HG02938 (cell line): ENCODE results near the gene CPLX4.
"Not testable (repeated sequence)": the region's sequence is repeated elsewhere in the genome, so short reads cannot be mapped to it uniquely, and the experiment has no call there.

Source experiments
- ATAC-seq: cut with Tn5 transposase; IDR thresholded peaks from one replicate; pipeline ENCODE4 v1.9.1; 2021; ENCODE audit warnings: mild to moderate bottlenecking, moderate library complexity; ENCODE audit not compliant: unreplicated experiment

Gene CPLX4

DNA sequence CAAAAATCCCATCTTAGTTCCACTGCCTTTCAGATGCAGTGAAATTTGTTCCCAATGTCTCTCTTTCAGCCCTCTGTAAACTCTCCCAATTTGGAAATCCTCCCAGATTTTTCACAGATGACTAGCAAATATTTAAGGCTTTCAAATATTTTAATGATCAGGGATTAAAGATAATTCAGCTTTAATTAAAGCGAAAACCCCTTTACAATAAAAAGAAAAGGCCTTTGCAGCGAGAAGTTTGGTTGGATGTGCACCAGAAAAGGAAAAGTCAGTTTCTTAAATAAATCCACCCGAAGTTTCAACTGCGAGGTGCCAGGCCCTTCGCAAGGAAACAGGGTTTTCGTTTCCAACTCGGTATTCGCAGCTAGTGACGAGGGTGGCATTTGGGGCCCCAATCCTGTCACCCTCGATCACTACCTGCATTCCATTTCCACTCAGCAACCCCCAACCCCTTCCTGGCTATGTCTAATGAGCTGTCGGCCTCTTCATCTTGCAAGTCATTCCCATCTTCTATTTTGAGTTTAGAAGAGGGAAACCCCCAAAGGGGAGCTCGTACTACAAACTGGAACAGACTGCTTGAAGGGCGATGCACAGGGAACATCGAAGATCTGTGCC is 46.7 kb downstream of the CPLX4 start:
- ATAC-seq = no peak

- no peak for ATAC-seq
Observed at GRCh38 chr18:59270689-59271257, 47.7 kb downstream of the CPLX4 start.

DNA sequence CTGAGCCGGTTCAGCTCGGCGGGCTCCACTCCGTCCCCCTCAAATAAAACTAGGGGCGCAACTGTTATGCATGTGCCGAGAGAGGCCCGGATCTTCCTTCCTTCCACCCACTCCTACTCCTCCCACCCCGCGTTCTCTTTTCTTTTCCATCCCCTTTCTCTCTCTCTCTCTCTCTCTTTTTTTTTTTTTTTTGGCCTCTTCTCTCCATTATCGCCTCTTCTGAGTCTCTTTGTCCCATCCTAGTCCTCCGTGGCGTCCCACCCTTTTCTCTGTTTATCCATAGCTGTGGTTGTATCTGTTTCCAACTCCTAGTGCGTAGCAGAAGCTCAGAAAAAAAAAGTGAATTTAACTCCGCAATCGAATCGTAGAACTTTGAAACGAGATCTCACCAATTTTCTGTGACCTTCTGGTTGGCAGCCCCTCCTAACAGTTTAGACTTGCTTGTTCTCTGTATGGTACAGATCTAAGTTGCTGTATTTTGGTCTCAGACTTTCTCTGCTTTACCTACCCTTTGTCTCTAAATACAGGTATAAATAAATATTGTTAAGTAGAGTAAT is 48.8 kb downstream of the CPLX4 start:
- no peak for ATAC-seq

DNA sequence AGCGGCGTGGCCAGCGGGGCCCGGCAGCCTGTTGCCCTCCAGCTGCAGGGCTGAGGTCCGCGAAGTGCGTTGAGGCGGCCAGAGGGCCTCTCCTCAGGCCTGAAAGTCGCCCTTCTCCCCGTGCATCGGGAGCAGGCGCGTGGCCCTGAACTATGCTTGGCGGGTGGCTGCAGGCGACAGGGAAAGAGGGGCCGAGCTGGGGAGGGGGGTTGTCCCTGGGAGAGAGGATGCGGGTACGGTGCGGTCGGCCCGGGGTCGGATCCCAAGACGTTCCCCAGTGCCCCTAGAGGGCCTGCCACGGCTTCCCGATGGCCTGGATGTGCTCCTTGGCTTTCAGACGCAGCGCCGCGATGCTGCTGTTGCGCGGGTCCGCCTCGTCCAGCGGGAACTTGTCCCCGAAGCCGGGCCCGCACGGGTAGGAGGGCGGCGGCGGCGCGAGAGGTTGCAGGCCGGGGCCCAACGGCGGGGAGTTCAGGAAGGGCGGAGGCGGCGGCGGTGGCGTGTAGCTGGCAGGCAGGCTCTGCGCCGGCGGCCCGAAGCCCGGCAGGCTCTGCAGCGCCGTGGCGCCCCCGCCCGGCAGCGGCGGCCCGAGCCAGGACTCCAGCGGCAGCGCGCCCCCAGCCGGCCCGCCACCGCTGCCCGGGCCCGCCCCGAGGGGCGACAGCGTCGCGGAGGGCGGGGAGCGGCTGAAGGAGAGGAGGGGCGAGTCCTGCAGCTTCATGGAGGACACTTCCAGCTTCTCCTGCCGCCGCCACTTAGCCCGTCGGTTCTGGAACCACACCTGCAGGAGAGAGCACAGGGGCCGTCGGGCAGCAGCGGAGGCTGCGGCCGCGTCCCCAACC is 49.5 kb downstream of the CPLX4 start:
- peak; percentile 40 for ATAC-seq

DNA sequence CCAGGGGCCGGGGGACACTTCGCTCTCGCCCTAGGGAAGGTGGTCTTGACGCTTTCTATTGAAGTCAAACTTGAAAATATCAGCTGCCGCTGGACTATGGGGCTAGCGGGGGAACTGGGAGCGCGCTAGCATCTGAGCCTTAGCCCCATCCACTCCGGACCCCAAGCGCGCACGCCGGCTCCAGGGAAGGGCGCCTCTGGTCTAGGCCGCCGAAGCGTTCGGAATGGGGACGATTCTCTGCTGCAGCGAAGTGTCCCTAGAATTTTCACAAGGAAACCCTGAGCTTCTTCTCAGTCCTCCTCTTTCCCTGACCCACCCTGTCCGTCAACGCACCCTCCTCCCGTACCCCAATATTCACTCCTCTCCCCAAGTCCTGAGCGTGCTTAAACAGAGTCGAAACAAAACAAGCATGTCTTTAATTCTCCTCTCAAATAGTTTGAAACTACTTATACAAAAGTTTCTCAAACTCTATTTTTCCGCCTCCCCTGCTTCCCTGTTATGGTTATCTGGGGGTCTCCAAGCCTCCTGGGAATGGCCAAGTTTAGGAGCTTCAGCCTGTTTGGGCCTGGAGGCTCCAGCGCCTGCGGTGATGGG is 50.2 kb downstream of the CPLX4 start:
- ATAC-seq = no peak

- ATAC-seq = no peak
Observed at GRCh38 chr18:59267503-59268126, 50.8 kb downstream of the CPLX4 start.

DNA sequence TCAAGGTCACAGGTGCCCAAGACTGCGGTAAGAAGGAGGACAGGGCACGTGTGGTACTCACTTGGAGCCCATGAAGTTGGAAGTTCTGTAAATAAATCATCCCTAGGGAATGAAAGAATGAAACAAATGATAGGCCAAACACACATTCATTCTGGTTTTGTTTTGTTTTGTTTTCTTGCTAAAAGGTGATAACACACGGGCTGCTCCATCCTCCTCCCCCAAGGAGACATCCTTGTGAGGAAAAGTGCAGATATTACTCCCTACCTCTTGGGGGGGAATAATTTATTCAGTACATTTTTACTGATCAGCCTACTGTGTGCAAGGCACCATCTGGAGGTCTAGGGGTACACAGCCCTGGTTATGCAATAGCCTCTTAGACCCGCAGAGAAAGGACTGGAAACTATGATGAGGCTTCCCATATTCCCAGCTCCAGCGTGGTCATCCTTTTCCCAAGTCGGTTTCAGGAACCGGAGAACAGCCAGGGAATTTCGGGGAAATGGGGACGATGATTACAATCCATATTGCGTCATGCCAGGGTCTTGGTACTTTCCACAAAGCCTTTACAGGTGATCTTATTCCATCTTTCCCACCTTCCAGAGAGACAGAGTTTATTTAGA is 51.5 kb downstream of the CPLX4 start:
- no peak for ATAC-seq

DNA sequence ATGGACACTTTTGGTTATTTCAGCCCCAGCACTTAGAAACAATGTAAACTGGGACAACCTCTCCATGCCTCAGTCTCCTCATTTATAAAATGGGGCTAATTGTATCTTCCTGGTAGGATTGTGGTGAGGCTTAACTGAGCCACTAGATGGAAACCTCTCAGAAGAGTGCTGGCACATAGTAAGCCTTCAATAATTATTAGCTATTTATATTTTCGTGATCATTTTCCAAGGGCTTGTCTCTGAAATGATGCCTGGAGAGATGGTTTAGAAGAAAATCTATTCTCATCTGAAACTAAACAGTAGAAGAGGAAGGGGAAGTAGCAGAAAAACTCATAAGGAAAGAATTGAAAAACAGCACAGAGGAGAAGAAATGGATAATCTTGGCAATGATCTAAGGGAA is 52.0 kb downstream of the CPLX4 start:
- no peak for ATAC-seq

GRCh38 chr18:59265974-59266369 is 52.5 kb downstream of the CPLX4 start:
- no peak for ATAC-seq

DNA sequence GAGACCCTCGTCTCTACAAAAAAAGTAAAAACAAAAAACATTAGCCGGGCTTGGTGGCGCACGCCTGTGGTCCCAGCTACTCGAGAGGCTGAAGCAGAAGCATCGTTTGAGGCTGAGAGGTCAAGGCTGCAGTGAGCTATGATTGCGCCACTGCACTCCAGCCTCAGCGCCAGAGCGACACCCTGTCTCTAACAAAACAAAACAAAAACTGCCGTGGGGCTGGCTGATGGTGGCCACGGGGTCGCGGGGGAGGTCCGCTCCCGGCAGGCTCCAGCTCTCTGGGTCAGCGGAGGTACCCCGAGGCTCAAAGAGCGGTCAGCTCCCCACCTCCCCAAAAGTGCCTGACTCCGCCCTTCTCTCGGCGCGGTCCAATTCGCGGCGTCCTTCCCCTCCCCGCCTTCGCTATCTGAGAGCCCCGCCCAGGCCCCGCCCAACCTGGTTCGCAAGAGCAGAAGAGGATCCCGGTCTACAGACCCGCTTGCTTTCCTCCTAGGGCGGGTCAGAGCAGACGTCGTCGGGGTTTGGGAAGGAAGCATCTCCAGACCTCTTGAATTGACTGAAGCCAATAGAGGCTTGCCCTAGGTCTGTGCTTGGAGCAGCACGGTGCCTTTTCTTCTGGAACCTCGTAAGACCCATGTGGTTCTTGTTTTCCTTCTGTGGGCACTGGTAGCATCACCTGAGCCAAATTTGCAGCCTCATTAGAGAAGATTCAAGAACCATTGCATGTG is 53.0 kb downstream of the CPLX4 start:
- ATAC-seq = peak; percentile 41

DNA sequence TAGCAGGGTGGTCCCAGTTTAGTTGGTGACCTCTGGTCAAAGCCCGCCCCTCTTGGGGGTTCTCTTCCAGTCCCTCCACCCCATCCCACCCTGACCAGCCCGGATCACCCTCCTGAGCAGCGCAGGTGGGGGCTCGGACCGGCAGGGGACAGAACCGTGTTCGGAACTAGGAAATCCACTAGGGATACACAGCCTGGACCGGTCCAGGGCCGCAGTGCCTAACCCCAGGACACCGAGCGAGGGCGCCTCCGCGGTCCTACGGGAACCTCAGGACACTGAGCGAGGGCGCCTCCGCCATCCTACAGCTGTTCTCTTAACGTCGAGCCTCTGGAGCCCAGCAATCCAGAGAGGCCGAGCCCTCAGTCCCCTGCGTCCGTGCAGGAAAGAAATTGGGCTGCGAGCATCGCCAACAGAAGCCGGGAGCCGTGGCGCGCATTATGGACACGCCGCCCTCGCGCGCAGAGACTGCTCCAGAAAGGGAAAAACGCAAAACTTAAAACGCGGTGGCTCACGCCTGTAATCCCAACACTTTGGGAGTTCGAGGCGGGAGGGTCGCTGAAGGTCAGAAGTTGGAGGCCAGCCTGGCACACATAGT is 53.7 kb downstream of the CPLX4 start:
- no peak for ATAC-seq

GRCh38 chr18:59264121-59264571 is 54.3 kb downstream of the CPLX4 start:
- ATAC-seq = no peak

- ATAC-seq = no peak
Observed at GRCh38 chr18:59263661-59264060, 54.8 kb downstream of the CPLX4 start.

GRCh38 chr18:59262243-59262642 is 56.2 kb downstream of the CPLX4 start:
- ATAC-seq = not testable (repeated sequence)

DNA sequence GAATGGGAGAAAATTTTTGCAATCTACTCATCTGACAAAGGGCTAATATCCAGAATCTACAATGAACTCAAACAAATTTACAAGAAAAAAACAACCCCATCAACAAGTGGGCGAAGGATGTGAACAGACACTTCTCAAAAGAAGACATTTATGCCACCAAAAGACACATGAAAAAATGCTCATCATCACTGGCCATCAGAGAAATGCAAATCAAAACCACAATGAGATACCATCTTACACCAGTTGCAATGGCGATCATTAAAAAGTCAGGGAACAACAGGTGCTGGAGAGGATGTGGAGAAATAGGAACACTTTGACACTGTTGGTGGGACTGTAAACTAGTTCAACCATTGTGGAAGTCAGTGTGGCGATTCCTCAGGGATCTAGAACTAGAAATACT is 56.6 kb downstream of the CPLX4 start:
- not testable (repeated sequence) for ATAC-seq

- ATAC-seq = not testable (repeated sequence)
Observed at GRCh38 chr18:59255491-59255890, 63.0 kb downstream of the CPLX4 start.

DNA sequence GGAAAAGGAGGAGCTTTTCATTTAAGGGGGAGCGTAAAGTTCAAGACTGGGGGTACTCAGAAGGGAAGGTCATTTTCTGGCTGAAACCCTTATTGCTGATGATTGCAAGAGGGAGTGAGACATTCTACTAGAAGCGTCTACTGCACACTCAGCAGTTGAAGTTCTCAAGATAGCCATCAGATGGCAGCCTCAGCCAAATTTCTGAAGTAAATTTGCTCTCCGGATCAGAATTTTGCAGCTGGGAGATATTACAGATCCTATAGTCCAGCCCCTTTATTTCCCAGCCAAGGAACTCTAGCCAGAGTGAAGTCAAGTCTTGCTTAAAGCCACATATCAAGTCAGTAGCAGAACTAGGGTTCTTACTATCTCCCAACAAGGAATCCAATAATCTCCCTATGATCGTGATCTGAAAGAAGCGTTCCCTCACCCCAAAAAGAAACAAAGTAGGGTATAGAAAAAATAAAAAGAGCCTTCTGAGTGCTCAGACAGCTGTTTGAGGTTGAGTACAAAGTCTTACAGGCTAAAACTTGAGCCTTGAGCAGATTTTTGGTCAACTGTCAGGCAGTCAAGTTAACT is 69.2 kb downstream of the CPLX4 start:
- peak; percentile 65 for ATAC-seq

- no peak for ATAC-seq
Observed at GRCh38 chr18:59246796-59247195, 71.7 kb downstream of the CPLX4 start.
